NCI-H1436 (cell line): ENCODE results near the gene KLHDC4.
"Not testable (repeated sequence)": the region's sequence is repeated elsewhere in the genome, so short reads cannot be mapped to it uniquely, and the experiment has no call there.

Experiments used
- DNase-seq: peaks from one replicate; lab custom pipeline; 2025; lab: John Stamatoyannopoulos, UW

KLHDC4 gene

GRCh38 chr16:87765776-87766484, at the start of gene KLHDC4:
Gene KLHDC4, minus strand, starts transcription at chr16:87765986. Its CDS starts 96 bp downstream, at chr16:87765890.
- peak; percentile 76 for DNase-seq

GRCh38 chr16:87815567-87815966, 49.8 kb upstream of the KLHDC4 start:
- DNase-seq: no peak

GRCh38 chr16:87812200-87812656, 46.4 kb upstream of the KLHDC4 start:
- no peak for DNase-seq

- not testable (repeated sequence) for DNase-seq
Observed at GRCh38 chr16:87811454-87811853, 45.7 kb upstream of the KLHDC4 start.

GRCh38 chr16:87809150-87809902, 43.5 kb upstream of the KLHDC4 start:
- peak; percentile 36 for DNase-seq

DNA sequence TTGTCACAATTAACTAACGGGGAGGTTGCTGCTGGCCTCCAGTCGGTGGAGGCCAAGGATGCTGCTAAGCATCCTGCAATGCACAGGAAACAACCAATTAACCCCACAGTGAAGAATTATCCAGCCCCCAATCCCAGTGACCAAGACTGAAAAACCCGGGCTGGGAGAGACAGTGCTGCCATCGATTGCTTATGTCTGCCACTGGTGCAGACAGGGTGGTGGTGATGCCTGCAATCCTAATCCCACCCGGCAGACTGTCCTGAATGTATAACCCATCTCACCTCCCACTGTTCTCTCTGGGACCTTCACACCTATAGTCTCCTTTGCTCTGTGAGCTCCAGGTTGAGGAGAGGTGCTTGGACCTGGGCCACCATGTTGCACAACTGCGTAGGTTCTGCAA, 42.3 kb upstream of the KLHDC4 start:
- no peak for DNase-seq

GRCh38 chr16:87806641-87807546, 41.1 kb upstream of the KLHDC4 start:
- peak; percentile 95 for DNase-seq

DNA sequence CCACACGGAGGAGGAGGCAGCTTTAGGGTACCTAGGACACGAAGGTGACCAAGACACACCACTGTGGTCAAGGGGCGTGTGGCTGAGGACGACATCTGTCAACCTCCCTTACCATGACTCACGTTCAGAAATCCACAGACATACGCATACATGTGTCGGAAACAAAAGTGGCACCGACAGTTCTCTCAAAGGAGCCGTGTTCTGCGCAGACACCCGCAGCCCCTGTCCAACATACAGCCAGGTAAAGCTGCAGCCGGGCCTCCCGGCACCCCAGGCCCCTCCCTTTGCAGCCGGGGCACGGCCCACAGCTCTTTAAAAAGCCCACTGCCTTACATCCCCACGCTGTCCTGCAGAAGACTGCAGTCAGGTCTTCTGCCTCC, 40.5 kb upstream of the KLHDC4 start:
- DNase-seq: no peak

DNA sequence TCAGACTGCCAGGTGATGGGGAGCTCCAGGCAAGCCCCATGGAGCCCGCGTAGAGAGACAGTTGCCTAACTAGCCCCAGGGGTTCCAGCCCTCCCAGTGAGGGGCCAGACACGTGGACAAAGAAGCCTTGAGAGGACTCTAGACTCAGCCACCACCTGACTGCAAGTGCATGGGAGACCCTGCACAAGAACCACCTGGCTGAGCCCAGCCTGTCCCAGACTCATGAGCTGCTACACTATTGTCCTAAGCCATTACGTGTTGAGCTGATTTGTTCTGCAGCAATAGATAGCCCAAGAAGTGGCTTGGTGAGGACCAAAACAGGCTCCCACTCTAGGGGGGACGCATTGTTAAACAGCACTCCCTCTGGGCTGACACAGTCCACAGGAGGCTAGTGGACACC, 37.6 kb upstream of the KLHDC4 start:
- no peak for DNase-seq

DNA sequence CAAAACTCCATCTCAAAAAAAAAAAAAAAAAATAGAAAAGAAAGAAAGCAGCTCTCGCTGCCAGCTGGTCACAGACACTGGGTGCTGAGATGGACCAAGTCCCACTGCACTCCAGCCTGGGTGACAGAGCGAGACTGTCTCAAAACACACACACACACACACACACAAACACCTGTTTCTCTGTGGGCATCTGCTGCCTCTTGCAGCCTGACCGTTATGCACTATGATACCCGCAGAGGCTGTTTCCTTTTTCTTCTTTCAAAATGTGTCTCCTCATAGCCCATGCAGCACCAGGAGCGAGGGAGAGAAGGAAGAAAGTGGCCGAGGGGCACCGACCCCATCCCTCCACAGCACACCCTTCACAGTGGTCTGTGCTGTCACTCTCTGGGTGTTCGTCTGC, 36.9 kb upstream of the KLHDC4 start:
- DNase-seq: no peak

GRCh38 chr16:87801679-87802259, 36.0 kb upstream of the KLHDC4 start:
- DNase-seq: no peak

- DNase-seq: no peak
Observed at GRCh38 chr16:87800497-87800896, 34.7 kb upstream of the KLHDC4 start.

- DNase-seq: no peak
Observed at GRCh38 chr16:87795336-87795735, 29.6 kb upstream of the KLHDC4 start.

GRCh38 chr16:87794485-87795078, 28.8 kb upstream of the KLHDC4 start:
- no peak for DNase-seq

DNA sequence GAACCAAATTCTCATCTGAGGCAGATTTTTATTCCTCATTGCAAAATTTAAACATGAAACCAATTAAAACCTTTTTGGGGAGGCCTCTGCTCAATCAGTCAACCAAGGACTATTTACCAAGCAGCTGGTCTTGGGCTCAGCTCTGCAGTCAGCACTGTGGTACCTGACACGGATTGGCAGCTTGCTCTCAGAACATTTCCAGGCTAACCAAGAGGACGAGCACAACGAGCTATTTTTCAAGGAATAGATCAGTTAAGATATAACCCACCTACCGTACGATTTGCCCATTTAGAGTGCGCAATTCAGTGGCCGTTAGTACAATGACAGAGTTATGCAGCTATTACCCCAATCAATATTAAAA, 26.4 kb upstream of the KLHDC4 start:
- DNase-seq: no peak

DNA sequence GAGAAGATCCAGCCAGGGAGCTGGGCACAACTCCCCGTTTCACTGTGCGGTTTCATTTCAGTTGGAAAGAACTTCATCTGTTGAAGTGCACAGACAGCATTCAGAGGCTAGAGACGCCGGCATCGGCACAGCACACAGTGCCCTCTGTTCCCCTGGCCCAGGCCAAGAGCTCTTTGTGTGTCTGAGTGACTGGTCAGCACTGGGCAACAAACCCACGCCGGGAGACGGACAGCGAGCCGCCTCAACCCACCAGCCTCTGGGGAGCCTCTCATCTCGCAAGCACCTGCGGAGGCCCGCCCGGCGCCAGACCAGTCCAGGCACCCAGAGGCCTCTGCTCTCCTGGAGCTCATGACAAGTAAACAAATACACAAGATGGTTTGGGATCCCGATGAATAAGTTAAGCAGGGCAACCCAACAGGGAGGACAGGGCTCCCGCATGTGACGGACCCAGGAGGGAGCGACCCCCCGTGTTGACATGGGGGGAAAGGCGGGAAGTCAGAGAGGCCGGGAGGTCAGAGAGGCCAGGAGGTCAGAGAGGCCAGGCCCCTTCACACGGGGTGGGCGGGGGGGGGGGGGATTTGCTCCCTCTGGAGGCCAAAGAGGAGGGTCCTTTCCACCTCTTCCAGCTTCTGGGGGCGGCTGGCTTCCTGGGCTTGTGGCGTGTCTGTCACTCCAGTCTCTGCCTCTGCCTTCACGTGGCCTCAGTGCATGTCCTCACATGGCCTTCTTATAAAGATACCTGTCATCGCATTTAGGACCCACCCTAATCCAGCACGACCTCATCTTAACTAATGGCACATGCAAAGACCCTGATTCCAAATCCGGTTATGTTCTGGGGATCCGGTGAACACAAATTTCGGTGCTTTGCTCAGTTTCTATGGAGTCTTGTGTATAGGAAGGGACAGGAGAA, 25.8 kb upstream of the KLHDC4 start:
- no peak for DNase-seq

DNA sequence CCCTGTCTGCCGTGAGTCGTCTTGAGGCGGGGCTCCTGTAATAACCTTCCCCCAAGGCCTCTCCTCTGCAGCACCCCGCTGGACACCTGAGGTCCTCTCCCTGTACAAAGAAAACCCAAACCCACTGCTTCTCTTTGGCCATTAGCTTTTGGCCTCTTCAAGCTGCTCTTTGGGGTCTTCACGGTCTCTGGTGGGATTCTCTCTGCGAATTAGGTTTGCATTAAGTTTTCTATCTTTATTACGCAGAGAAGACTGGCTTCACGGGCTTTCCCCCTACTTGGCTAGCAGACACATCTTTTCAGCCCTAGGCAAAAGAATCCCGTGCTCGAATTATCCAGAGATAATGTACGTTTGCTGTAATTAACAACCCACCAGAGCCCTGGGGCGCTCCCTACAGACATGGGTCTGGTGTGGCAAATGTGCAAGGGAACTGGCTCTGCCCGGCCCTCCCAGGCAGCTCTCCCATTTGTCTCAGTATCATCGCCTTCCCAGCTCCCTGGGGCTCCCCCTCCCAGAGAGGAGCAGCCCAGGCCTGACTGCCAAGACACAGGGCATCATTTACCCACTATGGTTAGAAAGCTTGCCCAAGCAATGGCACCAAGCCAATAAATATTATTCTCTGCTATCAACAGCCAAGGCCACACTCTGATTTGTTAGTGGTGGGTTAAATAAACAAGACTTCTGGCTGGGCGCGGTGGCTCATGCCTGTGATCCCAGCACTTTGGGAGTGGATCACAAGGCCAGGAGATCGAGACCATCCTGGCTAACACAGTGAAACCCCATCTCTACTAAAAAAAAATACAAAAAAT, 24.7 kb upstream of the KLHDC4 start:
- peak; percentile 50 for DNase-seq

- DNase-seq: no peak
Observed at GRCh38 chr16:87789437-87790291, 23.9 kb upstream of the KLHDC4 start.
